ENCODE data around the gene GLRA2.

DNA sequence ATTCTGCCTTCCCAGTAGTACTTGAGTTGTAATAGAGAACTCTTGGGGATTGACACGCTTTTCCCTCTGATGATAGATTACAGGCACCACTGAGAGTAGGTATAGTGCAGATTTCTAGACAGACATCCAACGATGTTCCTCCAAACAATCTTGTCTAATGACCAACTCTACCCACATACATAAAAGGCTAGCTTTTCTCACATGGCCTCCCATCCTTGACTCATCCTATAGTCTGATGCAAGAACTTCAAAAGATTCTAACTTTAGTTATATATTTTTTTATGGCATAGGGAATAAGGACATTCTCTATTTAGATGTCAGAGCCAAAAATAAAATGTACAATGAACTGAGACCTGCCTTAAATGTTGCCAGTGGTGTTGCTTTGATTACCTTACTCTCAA, 60.9 kb downstream of the GLRA2 start:
- TF ChIP-seq, protein P1, sequence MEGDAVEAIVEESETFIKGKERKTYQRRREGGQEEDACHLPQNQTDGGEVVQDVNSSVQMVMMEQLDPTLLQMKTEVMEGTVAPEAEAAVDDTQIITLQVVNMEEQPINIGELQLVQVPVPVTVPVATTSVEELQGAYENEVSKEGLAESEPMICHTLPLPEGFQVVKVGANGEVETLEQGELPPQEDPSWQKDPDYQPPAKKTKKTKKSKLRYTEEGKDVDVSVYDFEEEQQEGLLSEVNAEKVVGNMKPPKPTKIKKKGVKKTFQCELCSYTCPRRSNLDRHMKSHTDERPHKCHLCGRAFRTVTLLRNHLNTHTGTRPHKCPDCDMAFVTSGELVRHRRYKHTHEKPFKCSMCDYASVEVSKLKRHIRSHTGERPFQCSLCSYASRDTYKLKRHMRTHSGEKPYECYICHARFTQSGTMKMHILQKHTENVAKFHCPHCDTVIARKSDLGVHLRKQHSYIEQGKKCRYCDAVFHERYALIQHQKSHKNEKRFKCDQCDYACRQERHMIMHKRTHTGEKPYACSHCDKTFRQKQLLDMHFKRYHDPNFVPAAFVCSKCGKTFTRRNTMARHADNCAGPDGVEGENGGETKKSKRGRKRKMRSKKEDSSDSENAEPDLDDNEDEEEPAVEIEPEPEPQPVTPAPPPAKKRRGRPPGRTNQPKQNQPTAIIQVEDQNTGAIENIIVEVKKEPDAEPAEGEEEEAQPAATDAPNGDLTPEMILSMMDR (IDR thresholded peaks at IDR 0.05; ENCODE audit: low read depth, low read length): no peak
- no peak for TF ChIP-seq EZH2phosphoT487 (IDR thresholded peaks at IDR 0.05; ENCODE audit: low read depth)

All from OCI-LY3 (cell line).